RPMI8226 (cell line): ENCODE data around the gene DNER.

ENCODE experiments used
- DNase-seq: peaks from one replicate; pipeline ENCODE4 v3.0.0-alpha.2; 2015

The DNER gene

DNA sequence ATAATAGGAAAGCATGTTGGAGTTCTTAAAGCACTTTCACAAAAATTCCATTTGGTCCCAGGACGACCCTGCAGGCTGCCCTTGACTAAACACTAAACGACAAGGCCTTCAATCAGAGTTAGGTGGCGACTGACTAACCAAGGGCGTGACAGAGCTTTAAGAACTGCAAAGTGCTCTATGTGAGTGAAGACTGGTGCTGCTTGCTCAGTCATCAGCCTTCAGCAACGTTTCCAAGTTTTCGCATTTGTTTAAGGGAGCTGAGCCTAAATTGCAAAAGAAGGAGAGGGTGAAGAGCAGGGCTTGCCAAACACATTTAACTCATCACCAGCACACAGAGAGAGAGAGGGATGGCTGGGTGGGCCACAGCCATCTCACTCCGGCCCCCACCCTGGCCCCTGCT is 238.6 kb downstream of the DNER start:
- DNase-seq = no peak

DNA sequence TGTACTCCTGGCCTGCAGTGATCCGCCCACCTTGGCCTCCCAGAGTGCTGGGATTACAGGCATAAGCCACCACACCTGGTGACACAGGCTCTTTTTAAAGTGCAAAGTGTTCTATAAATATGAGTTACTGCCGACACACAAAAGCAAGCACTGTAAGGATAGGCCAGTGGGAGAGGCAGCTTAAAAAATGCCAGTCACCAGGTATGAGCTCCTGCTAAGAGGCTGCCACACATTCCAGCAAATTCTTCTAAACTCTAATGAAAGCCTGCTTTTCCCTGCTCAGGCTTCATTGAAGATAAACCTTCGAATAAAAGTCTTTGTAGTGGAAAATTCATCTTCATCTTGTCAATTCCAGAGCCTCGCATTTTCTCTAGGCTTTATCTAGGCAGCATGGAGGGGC is 240.2 kb downstream of the DNER start:
- DNase-seq = no peak

DNA sequence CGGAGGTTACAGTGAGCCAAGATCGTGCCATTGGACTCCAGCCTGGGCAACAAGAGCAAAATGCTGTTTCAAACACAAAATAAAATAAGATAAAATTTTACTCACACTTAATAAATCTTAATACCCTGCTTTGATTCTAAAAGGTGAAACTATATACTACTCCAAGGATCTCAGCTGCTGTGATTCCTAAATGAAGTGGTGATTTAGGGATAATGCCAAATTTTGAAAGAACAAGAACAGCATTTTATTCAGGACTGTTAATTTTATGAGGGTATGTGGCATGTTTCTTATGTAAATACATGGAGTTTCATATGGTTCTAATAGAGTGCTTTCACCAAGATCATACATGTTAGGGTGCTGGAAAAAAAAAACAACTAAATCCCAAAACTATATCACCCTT is 243.6 kb downstream of the DNER start:
- no peak for DNase-seq

DNA sequence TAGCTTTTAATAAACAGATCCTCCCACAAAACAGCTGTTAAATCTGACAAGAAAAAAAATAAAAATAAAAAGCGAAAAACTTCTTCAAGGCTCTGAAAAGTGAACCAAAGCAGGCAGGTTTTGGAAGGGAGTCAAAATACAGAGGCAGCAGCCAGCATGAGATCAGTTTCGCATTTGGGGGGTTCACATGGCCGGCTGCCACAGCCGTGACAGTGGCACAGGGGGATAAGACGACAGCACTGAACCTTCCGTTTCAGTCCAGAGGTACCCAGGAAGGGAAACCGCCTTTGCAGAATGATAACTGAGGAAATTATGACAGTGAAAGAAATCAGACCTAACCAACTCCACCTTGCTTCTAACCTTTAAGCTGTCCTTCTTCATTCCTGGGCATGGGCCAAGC is 246.6 kb downstream of the DNER start:
- DNase-seq = no peak

DNA sequence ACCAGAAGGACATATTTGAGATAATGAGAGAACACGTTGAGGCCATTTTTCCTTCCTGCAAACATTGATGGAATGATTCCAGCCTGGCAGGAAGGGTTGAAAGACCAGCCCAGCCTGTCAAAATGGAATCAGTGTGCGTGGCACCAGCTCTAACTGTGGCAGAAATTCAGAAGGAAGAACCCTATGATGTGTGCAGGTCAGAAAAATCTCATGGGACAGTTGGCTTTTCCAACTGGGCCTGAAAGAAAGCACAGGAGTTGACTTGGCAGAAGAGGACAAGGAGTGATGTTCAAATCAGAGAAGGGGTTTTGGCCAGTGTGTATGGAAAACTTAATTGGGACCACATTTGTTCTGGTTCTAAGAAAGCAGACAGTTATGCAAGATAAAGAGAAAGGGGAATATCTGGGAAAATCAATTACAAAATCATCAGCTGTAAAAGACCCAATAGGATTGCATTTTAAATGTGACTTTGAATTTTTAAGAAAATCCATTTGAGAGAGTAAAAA is 250.5 kb downstream of the DNER start:
- DNase-seq = no peak

DNA sequence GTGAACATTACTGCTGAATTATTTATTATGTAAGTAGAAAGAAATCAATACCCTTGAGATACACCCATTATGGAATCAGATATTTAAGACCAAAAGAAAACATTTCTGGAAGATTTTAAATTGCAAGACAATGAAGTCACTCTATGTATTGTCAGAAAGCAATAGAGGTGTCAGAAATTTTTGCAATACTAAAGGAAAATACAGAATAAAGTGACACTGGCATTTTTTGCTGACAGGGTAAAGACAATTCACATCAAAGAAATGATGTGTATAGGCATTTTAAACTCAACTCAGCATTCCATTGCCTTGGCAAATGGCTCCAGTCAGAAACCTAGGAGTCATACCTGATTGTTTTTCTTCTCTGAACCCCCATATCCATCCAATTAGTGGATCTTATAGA is 252.2 kb downstream of the DNER start:
- DNase-seq = no peak

DNA sequence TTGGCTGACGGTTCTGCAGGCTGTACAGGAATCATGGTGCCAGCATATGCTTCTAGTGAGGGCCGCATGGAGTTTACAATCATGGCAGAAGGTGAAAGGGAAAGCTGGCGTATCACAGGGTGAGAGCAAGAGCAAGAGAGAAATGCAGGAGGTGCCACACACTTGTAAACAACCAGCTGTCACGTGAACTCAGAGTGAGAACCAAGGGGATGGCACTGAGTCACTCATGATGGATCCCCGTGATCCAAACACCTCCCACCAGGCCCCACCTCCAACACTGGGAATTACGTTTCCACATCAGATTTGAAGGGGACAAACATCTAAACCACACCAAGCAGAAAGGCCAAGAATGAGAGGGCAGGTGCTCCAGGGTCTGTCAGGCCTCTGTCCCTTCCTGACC is 258.3 kb downstream of the DNER start:
- DNase-seq = no peak

DNA sequence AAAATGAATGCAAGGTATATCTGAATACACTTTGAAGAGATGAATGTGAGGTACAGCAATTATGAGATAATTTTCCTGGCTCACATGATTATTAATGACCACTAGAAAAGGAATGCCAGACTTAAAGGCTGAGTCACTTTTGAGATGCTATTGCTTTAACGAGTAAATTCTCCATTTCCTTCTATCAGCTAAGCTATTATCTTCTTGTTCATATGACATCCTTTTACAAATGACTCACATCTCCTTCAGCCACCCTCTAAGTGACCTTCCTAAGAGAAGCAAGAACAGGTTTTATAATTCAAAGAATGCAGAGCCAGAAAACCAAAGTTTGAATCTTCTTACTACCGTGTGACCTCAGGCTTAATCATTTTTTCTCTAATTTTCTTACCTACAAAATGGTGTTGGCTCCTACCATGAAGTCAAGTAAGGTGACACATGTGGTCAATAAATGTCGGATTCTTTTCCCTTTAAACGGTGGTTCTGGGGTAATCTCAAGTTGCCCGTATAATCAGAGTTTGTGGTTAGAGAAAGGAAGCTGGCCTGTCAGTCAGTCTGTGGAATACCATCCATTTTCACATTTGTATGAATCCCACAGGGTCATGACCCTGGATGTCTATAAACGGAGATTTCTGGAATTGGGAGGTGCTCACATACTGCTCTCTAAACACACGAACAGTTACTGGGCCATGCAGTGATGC is 259.3 kb downstream of the DNER start:
- no peak for DNase-seq

DNA sequence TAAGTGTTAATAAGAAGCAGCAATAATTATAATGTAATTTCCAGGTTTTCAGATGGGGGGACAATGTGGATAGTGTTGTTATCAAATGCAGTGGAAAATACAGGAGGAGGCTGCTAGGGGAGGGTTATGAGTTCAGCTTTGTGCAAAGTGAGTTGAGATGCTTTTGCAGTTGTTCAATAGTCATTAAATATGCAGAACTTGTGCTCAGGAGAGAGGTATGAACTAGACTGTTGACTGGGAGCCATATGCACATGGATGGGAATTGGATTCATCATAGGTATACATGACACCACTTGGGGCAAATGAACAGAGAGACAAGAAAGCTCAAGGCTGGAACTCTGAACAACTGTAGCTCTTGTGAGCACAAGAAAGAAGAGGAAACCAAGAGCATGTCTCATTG is 261.1 kb downstream of the DNER start:
- DNase-seq = no peak

DNA sequence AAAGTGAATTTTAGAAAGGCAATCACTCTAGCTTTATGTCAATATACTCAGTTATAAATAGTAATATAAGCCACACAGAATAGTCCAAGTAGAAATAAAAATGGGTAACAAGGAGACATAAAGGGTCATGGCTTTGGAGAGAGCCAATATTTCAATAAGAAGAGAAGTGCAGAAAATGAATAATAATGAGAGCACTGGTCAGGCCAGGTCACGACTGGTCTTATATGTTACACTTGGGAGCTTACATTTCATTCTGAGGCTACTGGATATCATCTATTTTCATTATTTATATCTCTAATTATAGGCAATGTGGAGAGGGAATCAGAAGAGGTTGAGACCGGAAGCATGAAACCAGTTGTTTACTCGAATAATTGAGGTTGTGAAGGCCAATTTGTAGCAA is 262.5 kb downstream of the DNER start:
- no peak for DNase-seq

DNA sequence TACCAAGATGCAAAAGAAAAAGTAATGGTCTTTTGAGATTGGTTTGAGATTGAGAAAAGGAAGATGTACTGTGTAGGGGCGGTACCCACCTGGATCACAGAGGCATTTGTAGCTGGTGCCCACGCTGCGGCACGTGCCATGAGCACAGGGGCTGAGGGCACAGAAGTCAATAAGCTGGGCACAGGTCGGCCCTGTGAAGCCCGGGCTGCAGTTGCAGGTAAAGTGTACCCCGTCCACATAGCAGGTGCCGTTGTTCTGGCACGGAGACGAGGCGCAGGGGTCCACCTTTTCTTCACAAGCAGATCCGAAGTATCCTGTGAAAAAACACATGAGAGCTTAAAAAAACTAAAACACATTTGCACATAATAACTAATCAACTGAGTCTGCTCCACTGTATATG is 267.1 kb downstream of the DNER start:
- DNase-seq = no peak

DNA sequence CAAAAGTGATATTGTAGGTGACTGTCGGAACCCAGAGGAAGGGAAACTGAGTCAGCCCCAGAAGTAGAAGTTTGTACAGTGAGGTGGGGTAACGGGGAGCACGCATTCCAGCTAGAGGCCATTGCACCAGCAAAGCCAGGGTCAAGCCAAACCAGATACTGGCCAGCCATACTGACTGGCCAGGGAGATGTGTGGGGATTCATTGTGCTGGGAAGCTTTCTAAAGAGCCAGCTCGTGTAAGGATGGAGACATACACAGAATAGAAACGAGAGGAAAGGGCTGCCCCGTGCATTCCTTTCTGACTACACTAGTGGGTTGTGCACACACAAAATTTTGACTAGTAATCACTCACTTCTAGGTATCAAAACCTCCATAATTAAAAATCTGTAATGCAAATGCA is 268.0 kb downstream of the DNER start:
- no peak for DNase-seq

DNA sequence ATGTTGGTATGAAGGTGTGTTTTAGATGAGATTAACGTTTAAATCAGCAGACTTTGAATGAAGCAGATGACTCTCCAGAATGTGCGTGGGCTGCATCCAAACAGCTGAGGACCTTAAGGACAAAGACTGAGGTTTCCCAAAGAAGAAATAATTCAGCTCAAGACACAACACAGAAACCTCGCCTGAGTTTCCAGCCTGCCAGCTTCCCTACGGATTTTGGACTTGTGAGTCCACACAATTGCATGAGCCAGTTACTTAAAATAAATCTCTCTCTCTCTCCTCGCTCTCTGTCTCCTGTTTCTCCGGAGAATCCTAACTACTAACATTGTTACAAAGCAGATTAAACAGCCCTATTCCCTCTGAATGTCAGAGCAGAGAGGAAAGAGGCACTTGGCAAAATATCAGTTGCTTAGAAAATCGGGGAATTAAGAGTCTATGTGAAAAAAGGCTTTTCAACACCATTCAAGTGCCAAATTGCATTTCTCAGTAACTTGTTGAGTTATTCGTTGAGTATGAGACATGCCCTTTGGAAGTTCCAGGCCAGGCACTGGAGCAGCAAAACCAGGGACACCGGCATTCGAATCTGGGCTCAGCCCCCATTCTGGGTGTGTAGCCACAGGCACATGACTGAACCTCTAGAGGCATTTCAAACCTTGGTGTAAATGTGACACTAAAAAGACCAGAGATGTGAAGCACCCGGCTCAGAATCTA is 268.7 kb downstream of the DNER start:
- DNase-seq = no peak

DNA sequence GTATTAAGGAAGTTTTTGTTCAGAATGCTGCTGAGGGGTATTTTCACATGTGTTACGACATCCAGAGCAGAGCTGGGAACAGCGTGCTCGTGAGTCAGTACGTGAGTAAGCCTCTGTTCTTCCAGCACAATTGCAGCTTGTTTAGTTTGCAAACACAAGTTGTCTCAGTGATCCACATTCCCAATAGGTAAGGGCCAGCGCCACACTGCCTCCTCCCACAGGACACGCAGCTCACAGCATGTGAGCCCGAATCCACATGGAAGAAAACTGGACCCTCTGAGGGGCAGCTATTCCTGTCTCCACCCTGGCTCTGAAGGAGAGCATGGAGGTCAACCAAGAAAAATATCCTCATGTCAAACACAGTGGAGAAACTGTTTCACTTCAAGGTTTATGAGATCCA is 269.3 kb downstream of the DNER start:
- DNase-seq = no peak

DNA sequence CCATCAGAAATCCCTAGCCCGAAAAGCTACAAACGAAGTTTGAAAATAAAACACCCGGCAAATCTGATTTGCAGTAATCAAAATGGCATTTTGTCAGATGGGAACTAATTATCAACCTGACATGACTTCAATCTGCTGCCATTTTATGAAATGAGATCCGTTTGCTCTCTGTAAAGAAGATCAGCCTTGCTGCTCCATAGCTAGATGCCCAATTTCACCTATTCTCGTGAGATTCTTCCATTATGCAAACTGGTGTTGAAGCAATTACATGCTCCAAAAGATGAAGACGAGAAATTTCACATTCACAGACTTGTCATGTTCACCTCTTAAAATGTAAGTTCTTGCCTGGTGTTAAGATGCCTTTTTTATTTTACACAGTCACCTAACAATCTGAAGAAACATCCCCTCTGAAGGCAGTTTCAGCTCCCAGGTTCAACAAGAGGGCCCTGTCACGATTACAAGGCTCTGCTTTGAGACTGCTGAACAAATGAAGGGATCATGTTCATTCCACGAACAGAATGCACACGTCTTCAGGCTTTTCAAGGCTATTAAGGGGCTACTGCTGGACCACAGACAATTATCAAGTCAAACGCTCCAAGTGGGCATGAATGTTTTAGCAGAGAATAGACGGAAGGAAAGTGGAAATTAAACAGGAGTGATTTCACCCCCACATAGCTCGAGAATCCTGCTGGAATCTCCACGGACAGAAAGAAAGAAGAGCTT is 270.6 kb downstream of the DNER start:
- no peak for DNase-seq

DNA sequence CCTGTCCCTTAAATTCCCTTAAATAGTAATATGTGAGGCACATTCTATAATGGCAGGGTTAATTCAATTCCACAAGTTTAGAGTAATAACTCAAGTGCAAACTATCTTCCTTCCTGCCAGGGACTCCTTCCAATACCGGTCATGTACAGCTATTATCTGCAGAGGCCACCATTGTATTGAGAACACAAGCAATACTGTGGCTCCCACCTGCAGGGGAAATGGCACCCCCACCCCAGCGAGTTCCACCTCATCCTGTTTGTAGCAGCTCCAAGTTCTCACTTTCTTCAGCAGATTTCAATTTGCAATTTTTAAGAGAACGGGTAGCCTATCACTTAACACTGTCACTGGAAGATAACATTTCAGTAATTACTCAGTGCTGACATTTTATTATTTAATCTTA is 271.2 kb downstream of the DNER start:
- no peak for DNase-seq

DNA sequence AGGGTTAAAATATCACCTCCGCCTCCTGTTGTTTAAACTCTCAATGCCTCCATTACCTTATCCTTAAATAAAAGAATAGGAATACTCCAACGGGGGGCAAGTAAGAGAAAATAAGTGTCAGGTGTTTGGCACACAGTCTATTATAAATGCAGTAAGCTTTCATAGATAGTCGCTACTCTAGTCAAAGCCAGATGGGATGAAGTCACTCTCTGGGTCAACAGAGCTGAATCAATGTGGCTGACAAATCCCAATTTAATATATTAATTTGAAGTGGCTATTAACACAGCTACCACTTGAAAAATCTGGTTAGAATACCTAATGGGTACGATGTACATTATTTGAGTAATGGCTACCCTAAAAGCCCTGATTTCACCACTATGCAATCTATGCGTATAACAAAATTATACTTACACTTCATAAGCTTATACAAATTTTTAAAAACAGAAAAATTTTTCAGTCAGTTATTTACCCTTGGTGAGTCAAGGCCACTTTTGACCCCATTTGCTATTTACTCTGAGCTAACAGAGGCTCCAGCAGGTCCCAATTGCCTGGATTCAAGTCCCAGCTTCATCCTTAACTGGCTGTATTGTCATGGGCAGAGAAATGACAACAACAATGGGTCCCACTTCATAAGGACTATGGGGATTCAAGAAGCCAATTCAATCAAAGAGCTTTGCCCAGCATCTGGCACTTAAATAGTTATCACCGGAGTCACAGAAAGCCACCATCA is 275.8 kb downstream of the DNER start:
- DNase-seq = no peak

DNA sequence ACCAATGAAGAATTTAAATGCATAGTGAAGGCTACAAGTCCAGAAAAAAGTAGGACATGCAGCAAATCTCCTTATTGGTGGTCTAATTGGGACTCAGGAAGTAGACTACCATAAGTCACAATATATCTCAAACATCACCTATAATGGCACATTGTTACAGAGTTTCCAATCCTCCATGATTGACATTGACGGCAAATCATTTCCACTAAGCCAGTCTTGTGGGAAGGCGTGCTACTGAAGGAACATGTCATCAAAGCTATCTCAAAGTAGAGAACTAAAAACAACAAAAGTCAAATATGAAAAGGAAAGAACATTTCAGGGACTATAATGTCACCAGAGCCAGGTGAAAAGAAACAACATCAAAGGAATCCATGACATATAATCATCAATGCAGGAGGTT is 276.9 kb downstream of the DNER start:
- no peak for DNase-seq

DNA sequence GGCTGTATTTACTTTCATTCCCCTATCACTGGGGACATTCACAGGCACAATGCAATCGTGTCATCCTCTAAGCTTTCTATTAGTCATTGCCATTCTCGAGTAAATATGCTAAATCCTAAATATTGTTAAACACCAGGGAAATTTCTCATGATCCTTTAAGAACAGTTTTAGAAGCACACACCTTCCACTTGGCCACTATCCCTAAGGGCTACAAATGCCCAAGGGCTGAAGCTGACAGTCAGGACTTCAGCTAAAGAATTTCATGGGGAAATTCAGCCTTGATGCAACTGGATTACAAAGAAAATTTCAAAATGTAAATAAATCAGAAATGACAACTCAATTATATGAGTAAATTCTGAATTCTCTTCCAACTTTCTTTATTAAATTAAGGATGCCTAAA is 280.2 kb downstream of the DNER start:
- DNase-seq = no peak

DNA sequence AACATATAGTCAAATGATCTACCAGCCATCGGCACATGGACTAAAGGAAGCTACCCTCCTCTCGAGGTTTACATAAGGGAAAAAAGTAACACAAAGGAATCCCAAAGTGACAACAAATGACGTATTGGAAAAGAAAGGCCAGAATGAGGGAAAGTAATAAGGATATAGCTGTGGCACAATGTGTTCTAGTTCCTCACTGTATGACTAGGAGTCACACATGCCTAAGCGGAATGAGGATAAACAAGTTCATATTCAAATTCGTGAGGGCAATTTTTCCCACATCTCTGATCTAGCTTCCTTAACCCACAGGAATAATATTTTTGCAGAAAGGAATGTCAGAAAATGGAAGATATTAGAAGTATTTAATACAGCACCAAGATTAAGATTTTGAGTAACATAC is 281.0 kb downstream of the DNER start:
- no peak for DNase-seq

DNA sequence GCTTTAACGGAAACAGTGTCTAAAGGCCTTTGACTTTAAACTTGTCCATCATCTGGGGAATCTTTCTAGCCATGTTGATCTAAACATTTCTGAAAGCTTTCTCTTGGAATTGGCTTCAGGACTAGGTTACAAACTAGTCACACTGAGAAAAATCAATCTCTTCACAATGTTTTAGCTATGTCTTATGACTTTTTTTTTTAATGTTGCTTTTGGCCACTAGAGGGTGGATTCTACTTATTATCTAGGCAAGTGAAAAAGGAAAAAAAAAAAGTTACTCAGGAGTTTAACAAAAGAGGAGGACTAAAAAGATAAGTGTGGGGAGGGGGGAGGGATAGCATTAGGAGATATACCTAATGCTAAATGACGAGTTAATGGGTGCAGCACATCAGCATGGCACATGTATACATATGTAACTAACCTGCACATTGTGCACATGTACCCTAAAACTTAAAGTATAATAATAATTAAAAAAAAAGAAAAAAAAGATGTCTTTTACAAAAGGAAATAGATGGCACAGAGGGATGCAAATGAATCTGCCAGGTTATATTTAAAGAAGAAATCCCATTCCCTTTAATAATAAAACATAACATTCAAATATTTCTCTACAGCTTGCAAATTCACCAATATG is 282.9 kb downstream of the DNER start:
- DNase-seq = peak; percentile 24

DNA sequence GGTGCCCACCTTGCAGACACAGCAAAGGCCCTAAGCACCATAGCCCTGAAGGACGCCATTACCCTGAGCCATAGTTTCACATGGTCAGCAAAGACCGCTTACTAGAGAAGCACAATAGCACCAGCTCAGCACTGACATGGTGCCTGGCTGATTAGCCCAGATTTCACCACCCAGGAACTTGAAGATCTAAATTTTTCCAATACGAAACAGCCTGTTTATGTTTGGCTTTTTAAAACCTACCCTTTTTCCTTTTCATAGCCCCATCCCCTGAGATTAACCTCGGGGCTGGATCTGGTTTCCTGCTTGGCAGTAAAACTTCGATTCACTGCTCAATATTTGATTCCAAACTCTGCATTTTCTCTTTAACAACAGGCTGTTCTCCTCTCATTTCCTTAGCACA is 284.8 kb downstream of the DNER start:
- DNase-seq = no peak

DNA sequence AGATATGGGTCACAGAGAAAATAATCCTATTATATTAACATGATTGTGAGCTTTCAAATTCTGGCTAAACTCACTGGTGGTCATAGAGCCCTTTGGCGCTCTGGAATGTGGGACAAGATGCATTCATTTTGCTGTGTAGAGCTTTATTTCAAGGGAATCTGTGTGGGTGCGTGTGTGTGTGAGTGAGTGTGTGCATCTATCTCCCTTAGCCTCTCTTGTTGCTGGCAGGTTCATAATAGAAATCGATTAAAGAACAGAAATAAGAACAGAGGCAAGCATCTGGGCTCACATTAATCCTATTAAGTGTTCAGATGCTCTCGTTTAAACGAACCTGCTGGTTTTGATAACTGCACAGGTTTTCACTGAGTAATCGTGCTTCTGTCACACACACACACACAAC is 287.9 kb downstream of the DNER start:
- DNase-seq = no peak
